SKM-1 treated with dmso at 0.1 percent for 144 hours (cell line): ENCODE data around the gene ABCC11.
A peak's percentile ranks its signal among the peaks of the same experiment; 100 is the strongest.
"Not testable (repeated sequence)": the region's sequence is repeated elsewhere in the genome, so short reads cannot be mapped to it uniquely, and the experiment has no call there.

Experiments used
- DNase-seq: peaks from one replicate; lab custom pipeline; 2025; ENCODE audit not compliant: unreplicated experiment; lab: John Stamatoyannopoulos, UW

The ABCC11 gene

GRCh38 chr16:48203974-48204824 is 43.1 kb downstream of the ABCC11 start:
- DNase-seq, result no peak

- DNase-seq, result no peak
Measured at GRCh38 chr16:48201515-48202201, 45.7 kb downstream of the ABCC11 start.

- peak; percentile 100 for DNase-seq
Measured at GRCh38 chr16:48197294-48197693, 50.0 kb downstream of the ABCC11 start.

- no peak for DNase-seq
Measured at GRCh38 chr16:48194828-48195556, 52.3 kb downstream of the ABCC11 start.

GRCh38 chr16:48193846-48194245 is 53.5 kb downstream of the ABCC11 start:
- no peak for DNase-seq

GRCh38 chr16:48188449-48189102 is 58.8 kb downstream of the ABCC11 start:
- peak; percentile 95 for DNase-seq

GRCh38 chr16:48187779-48188178 is 59.6 kb downstream of the ABCC11 start:
- DNase-seq, result no peak

GRCh38 chr16:48184681-48185080 is 62.7 kb downstream of the ABCC11 start:
- DNase-seq, result no peak

GRCh38 chr16:48182979-48183537 is 64.3 kb downstream of the ABCC11 start:
- no peak for DNase-seq

- DNase-seq, result not testable (repeated sequence)
Measured at GRCh38 chr16:48181746-48182520, 65.4 kb downstream of the ABCC11 start.

GRCh38 chr16:48180868-48181480 is 66.4 kb downstream of the ABCC11 start:
- DNase-seq, result no peak

GRCh38 chr16:48176635-48177408 is 70.5 kb downstream of the ABCC11 start:
- DNase-seq, result no peak

- no peak for DNase-seq
Measured at GRCh38 chr16:48173889-48174288, 73.5 kb downstream of the ABCC11 start.

- no peak for DNase-seq
Measured at GRCh38 chr16:48172682-48173081, 74.7 kb downstream of the ABCC11 start.

GRCh38 chr16:48169896-48170295 is 77.4 kb downstream of the ABCC11 start:
- DNase-seq, result no peak

- no peak for DNase-seq
Measured at GRCh38 chr16:48168075-48168474, 79.3 kb downstream of the ABCC11 start.

GRCh38 chr16:48166617-48167016 is 80.7 kb downstream of the ABCC11 start:
- not testable (repeated sequence) for DNase-seq

- no peak for DNase-seq
Measured at GRCh38 chr16:48165961-48166578, 81.3 kb downstream of the ABCC11 start.
